Cardiac muscle cell (in vitro differentiated cells and primary cell): ENCODE results near the gene CNTN5. TPM values are rescaled to one million over a fixed set of nuclear protein-coding genes. Genes with fewer than 3 reads are reported as not detected.

Experiments used
- DNase-seq, 2 donors: peaks; one replicate each; pipeline versions ENCODE4 v3.0.0 to v3.0.0-alpha.2; 2010 to 2017; ENCODE audit warnings: low read depth in 1 of 2, low spot score in 1 of 2
- H3K27ac ChIP-seq: fragments of 200-600 bp; sonication (generic); 2 replicates; pipeline ENCODE4 v1.5.1; 2016
- H3K27me3 ChIP-seq: fragments of 200-600 bp; sonication (generic); 2 replicates; pipeline ENCODE4 v1.6.0; 2016; ENCODE audit warnings: control low read depth
- H3K36me3 ChIP-seq: fragments of 200-600 bp; sonication (generic); 2 replicates; pipeline ENCODE4 v1.5.1; 2016; ENCODE audit warnings: control low read depth
- H3K4me1 ChIP-seq: fragments of 200-600 bp; sonication (generic); 2 replicates; pipeline ENCODE4 v1.8.1; 2017; ENCODE audit warnings: low read depth, mild to moderate bottlenecking, mixed run types
- H3K4me3 ChIP-seq: fragments of 200-600 bp; sonication (generic); 2 replicates; pipeline ENCODE4 v1.5.1; 2016; ENCODE audit warnings: mild to moderate bottlenecking
- H3K9me3 ChIP-seq: fragments of 200-600 bp; sonication (generic); 2 replicates; pipeline ENCODE4 v1.5.1; 2017; ENCODE audit warnings: low read depth, mild to moderate bottlenecking, control low read depth
- CTCF ChIP-seq: IDR thresholded peaks from 2 replicates; pipeline ENCODE4 v1.5.1; 2012; ENCODE audit warnings: low read depth, mild to moderate bottlenecking, low read length
- polyA plus RNA-seq: library from polyadenylated mRNA; unstranded; fragments of >200 nt; fragmentation: Nextera tagmentation; extraction: Ambion mirVana; gene quantifications from 2 replicates; pipeline ENCODE4 v1.2.1, GENCODE V29; 2016
- total RNA-seq: library from RNA; depleted of rRNA; stranded (reverse); fragments of >200 nt; gene quantifications from 2 replicates; pipeline ENCODE4 v1.2.3, GENCODE V29; 2016

Gene CNTN5
- total and polyA plus RNA-seq, 2 experiments from 2014 or later = 30.0 to 41.3 TPM

GRCh38 chr11:100308202-100308601 is 1287.5 kb downstream of the CNTN5 start:
- Histone ChIP-seq H3K36me3 (no peaks in the 10 kb centered on the region), H3K4me1 (peaks cover 29% of the 10 kb centered on the region), H3K27ac (no peak overlapping the region), H3K4me3 (no peak overlapping the region), H3K27me3 (no peaks in the 10 kb centered on the region), H3K9me3 (no peaks in the 10 kb centered on the region)
- no peak for DNase-seq
- TF ChIP-seq CTCF = no peak

GRCh38 chr11:100315946-100316345 is 1295.2 kb downstream of the CNTN5 start:
- H3K9me3 ChIP-seq = no peaks in the 10 kb centered on the region
- TF ChIP-seq CTCF = no peak
- no peaks in the 10 kb centered on the region for H3K36me3 ChIP-seq
- H3K4me3 ChIP-seq = no peak overlapping the region
- H3K27ac ChIP-seq = no peak overlapping the region
- no peaks in the 10 kb centered on the region for H3K27me3 ChIP-seq
- peaks cover 13% of the 10 kb centered on the region for H3K4me1 ChIP-seq
- no peak for DNase-seq

- TF ChIP-seq CTCF = no peak
- no peak for DNase-seq
- Histone ChIP-seq H3K4me3 (no peak overlapping the region), H3K27ac (no peak overlapping the region), H3K9me3 (no peaks in the 10 kb centered on the region), H3K4me1 (peaks cover 13% of the 10 kb centered on the region), H3K36me3 (no peaks in the 10 kb centered on the region), H3K27me3 (no peaks in the 10 kb centered on the region)
Observed at GRCh38 chr11:100316952-100317351, 1296.2 kb downstream of the CNTN5 start.

GRCh38 chr11:100319691-100320090 is 1298.9 kb downstream of the CNTN5 start:
- DNase-seq = no peak
- H3K4me3 ChIP-seq = no peak overlapping the region
- no peak for TF ChIP-seq CTCF
- H3K27ac ChIP-seq = no peak overlapping the region
- H3K27me3 ChIP-seq = no peaks in the 10 kb centered on the region
- H3K4me1 ChIP-seq = peaks cover 19% of the 10 kb centered on the region
- no peaks in the 10 kb centered on the region for H3K36me3 ChIP-seq
- H3K9me3 ChIP-seq = no peaks in the 10 kb centered on the region

GRCh38 chr11:100328626-100329340 is 1308.0 kb downstream of the CNTN5 start:
- Histone ChIP-seq H3K4me3 (no peak overlapping the region), H3K27ac (no peak overlapping the region), H3K4me1 (no peaks in the 10 kb centered on the region), H3K36me3 (no peaks in the 10 kb centered on the region), H3K27me3 (no peaks in the 10 kb centered on the region), H3K9me3 (no peaks in the 10 kb centered on the region)
- DNase-seq = no peak
- no peak for TF ChIP-seq CTCF
